ENCODE data around the gene DOK4.

DNA sequence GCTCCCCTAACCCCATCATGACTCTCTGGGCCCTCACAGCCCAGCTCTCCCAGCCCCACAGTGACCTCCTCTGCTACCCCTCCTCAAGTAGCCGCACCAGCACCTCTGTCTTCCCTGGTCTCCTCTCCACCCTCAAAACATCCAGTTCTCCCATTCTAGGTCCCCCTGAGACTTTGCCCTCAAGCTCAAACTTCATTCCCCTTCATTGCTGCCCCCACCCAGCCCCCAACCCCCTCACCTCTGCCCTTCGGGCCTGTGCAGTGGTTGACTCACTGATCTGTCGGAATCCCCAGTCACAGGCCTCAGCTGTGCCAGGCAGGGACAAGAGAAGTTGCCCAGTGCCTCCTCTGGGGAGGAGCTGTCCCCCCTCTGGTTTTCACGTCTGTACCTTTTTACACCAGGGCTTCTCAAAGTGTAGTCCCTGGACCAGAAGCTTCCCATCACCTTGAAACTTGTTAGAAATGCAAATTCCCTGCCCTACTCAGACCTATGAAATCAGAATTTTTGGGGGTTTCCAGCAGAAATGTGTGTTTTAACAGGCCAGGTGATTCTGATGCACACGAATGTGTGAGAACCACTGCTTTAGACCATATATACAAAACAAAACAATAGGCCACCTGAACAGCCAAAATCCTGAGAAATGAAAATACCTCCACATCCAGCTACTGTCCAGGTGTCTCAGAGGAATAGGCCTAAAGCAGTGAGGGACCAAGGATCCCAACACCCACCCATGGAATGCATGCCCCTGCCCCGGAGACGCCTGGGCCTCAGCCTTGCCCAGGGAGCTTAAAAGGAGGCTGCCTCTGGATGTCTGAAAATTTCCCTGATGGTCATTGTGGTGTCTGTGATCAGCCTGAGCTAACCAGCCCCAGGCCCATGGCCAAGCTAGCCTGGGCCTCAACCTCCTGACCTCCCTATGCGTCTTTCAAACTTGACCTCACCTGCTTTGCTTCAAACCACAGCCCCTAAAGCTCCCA lies 853 bp upstream of the DOK4 start:
- TF ChIP-seq, protein P1, sequence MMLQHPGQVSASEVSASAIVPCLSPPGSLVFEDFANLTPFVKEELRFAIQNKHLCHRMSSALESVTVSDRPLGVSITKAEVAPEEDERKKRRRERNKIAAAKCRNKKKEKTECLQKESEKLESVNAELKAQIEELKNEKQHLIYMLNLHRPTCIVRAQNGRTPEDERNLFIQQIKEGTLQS (IDR thresholded peaks at IDR 0.05; ENCODE audit: insufficient read depth, low read depth, low read length) = no peak
- TF ChIP-seq CTCF (IDR thresholded peaks at IDR 0.05; ENCODE audit: control extremely low read depth in 1 of 3, insufficient read depth in 1 of 3, low read depth in 1 of 3, low read length in 3 of 3) (no peak), JUND (IDR thresholded peaks at IDR 0.05; ENCODE audit: low read length) (no peak), KDM4A (IDR thresholded peaks at IDR 0.05; ENCODE audit: low read depth, low read length, severe bottlenecking) (no peak), POLR2AphosphoS5 (IDR thresholded peaks at IDR 0.05; ENCODE audit: low read depth, low read length) (no peak), EZH2 (IDR thresholded peaks at IDR 0.05; ENCODE audit: low read depth, low read length, severe bottlenecking) (no peak), GABPA (IDR thresholded peaks at IDR 0.05; ENCODE audit: borderline replicate concordance, insufficient read depth, low read length) (no peak), SP2 (IDR thresholded peaks at IDR 0.05; ENCODE audit: low read length) (no peak)

Data from H1 (cell line).